HEK293 (cell line): ENCODE results near the gene CCNYL1.

Experiments used
- FEZF1 ChIP-seq: fragments of 450-650 bp; formaldehyde crosslinking; IDR thresholded peaks from 2 replicates; pipeline ENCODE4 v1.5.1; 2016; ENCODE audit warnings: missing biosample characterization, missing genetic modification characterization
- OVOL3 ChIP-seq: fragments of 450-650 bp; formaldehyde crosslinking; IDR thresholded peaks from 2 replicates; pipeline ENCODE4 v1.5.1; 2016; ENCODE audit warnings: missing biosample characterization, missing genetic modification characterization
- PRDM1 ChIP-seq: fragments of 450-650 bp; formaldehyde crosslinking; IDR thresholded peaks from 2 replicates; pipeline ENCODE4; 2016; ENCODE audit warnings: missing biosample characterization, missing genetic modification characterization
- SP3 ChIP-seq: fragments of 450-650 bp; formaldehyde crosslinking; IDR thresholded peaks from 2 replicates; pipeline ENCODE4 v1.5.1; 2016; ENCODE audit warnings: missing biosample characterization, missing genetic modification characterization
- SP7 ChIP-seq: fragments of 450-650 bp; formaldehyde crosslinking; IDR thresholded peaks from 2 replicates; pipeline ENCODE4 v1.5.1; 2016; ENCODE audit warnings: missing biosample characterization, missing genetic modification characterization
- ZBTB21 ChIP-seq: fragments of 450-650 bp; formaldehyde crosslinking; IDR thresholded peaks from 2 replicates; pipeline ENCODE4 v1.5.1; 2017; ENCODE audit warnings: missing biosample characterization, missing genetic modification characterization
- ZFP3 ChIP-seq: fragments of 450-650 bp; formaldehyde crosslinking; IDR thresholded peaks from 2 replicates; pipeline ENCODE4 v1.5.1; 2016; ENCODE audit warnings: low read depth, missing biosample characterization, missing genetic modification characterization
- ZNF184 ChIP-seq: fragments of 450-650 bp; IDR thresholded peaks from 2 replicates; pipeline ENCODE4 v1.5.1; 2018; ENCODE audit warnings: missing biosample characterization, mild to moderate bottlenecking, missing genetic modification characterization
- ZNF2 ChIP-seq: fragments of 450-650 bp; formaldehyde crosslinking; IDR thresholded peaks from 2 replicates; pipeline ENCODE4 v1.5.1; 2016; ENCODE audit warnings: missing biosample characterization, missing genetic modification characterization
- ZNF239 ChIP-seq: fragments of 450-650 bp; formaldehyde crosslinking; IDR thresholded peaks from 2 replicates; pipeline ENCODE4 v1.5.1; 2016; ENCODE audit warnings: missing biosample characterization, missing genetic modification characterization
- ZNF324 ChIP-seq: fragments of 450-650 bp; formaldehyde crosslinking; IDR thresholded peaks from 2 replicates; pipeline ENCODE4 v1.5.1; 2016; ENCODE audit warnings: missing biosample characterization, missing genetic modification characterization
- ZNF341 ChIP-seq: fragments of 450-650 bp; formaldehyde crosslinking; IDR thresholded peaks from 2 replicates; pipeline ENCODE4; 2016; ENCODE audit warnings: low read depth, missing biosample characterization, missing genetic modification characterization
- ZNF350 ChIP-seq: fragments of 450-650 bp; formaldehyde crosslinking; IDR thresholded peaks from 2 replicates; pipeline ENCODE4 v1.5.0; 2017; ENCODE audit warnings: missing biosample characterization, mild to moderate bottlenecking, missing genetic modification characterization
- ZNF433 ChIP-seq: fragments of 450-650 bp; formaldehyde crosslinking; IDR thresholded peaks from 2 replicates; pipeline ENCODE4 v1.5.1; 2016; ENCODE audit warnings: missing biosample characterization, missing genetic modification characterization, low read depth
- ZNF48 ChIP-seq: fragments of 450-650 bp; formaldehyde crosslinking; IDR thresholded peaks from 2 replicates; pipeline ENCODE4 v1.5.1; 2016; ENCODE audit warnings: missing biosample characterization, missing genetic modification characterization
- ZNF514 ChIP-seq: fragments of 450-650 bp; formaldehyde crosslinking; IDR thresholded peaks from 2 replicates; pipeline ENCODE4 v1.5.1; 2016; ENCODE audit warnings: missing biosample characterization, missing genetic modification characterization
- ZNF600 ChIP-seq: fragments of 450-650 bp; formaldehyde crosslinking; IDR thresholded peaks from 2 replicates; pipeline ENCODE4 v1.5.1; 2016; ENCODE audit warnings: missing biosample characterization, missing genetic modification characterization
- ZNF670 ChIP-seq: fragments of 450-650 bp; formaldehyde crosslinking; IDR thresholded peaks from 2 replicates; pipeline ENCODE4 v1.5.1; 2016; ENCODE audit warnings: missing biosample characterization, missing genetic modification characterization, low read depth
- ZNF777 ChIP-seq: fragments of 450-650 bp; formaldehyde crosslinking; IDR thresholded peaks from 2 replicates; pipeline ENCODE4 v1.5.1; 2017; ENCODE audit warnings: missing biosample characterization, missing genetic modification characterization, borderline replicate concordance
- ZNF830 ChIP-seq: fragments of 450-650 bp; IDR thresholded peaks from 2 replicates; pipeline ENCODE4 v1.5.0; 2018; ENCODE audit warnings: missing biosample characterization, missing genetic modification characterization, low read depth, mild to moderate bottlenecking, moderate library complexity
- ZNF837 ChIP-seq: fragments of 450-650 bp; formaldehyde crosslinking; IDR thresholded peaks from 2 replicates; pipeline ENCODE4 v1.5.1; 2016; ENCODE audit warnings: missing biosample characterization, missing genetic modification characterization
- ZSCAN16 ChIP-seq: fragments of 450-650 bp; formaldehyde crosslinking; IDR thresholded peaks from 2 replicates; pipeline ENCODE4 v1.5.1; 2016; ENCODE audit warnings: missing biosample characterization, missing genetic modification characterization
- TF ChIP-seq, protein P1 (sequence below): fragments of 450-650 bp; formaldehyde crosslinking; IDR thresholded peaks from 2 replicates; pipeline ENCODE4 v1.5.1; 2016; ENCODE audit warnings: missing biosample characterization, missing genetic modification characterization
- TF ChIP-seq, protein P2 (sequence below): fragments of 450-650 bp; formaldehyde crosslinking; IDR thresholded peaks from 2 replicates; pipeline ENCODE4 v1.5.1; 2016; ENCODE audit warnings: missing biosample characterization, missing genetic modification characterization, borderline replicate concordance
- TF ChIP-seq, protein P3 (sequence below): fragments of 450-650 bp; formaldehyde crosslinking; IDR thresholded peaks from 2 replicates; pipeline ENCODE4 v1.5.1; 2016; ENCODE audit warnings: missing biosample characterization, missing genetic modification characterization
- TF ChIP-seq, protein P4 (sequence below): fragments of 450-650 bp; formaldehyde crosslinking; IDR thresholded peaks from 2 replicates; pipeline ENCODE4 v1.5.1; 2016; ENCODE audit warnings: missing biosample characterization, missing genetic modification characterization

Gene CCNYL1

DNA sequence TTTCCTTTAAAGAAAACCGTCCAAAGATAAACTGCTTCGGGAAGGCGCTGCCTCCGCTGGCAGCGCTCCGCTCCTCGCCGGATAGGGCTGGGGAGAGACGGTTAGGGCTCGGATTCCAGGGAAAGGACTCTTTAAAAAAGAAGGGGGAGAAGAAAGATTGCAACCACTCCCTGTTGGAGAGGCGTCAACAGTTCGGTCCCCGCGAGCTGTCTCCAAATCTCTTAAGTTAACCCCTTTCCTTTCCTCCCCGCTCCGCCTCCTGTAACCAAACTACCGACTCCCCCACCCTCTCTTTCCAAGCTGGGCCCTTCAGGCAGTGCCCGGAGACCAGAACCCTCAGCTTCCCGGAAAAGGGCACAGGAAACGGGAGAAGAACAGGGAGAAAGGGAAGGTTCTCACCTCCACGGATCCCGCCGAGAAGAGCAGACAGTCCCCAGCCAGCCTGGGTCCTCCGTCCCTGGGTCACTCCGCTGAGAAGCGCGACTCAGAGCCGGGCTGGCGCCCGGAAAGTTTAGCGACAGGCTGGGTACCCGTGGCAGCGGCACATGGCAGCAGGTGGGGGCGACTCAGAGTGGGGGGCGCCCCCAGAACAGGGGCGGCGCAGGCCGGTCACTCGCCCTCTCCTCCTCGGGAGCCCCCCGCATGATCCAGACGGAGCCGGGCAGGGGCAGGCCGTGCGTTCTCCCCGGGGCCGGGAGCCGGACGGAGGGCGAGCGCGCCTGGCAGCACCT is 57.6 kb downstream of the CCNYL1 start (continued):
- TF ChIP-seq ZNF837 (tag by site-specific recombination): no peak
- no peak for TF ChIP-seq ZNF324 (tag by site-specific recombination)
- TF ChIP-seq PRDM1: 0 out of 2 replicates have a peak, but pooled peaks have one; percentile 11
- TF ChIP-seq OVOL3 (tag by site-specific recombination): no peak
- TF ChIP-seq ZNF2: no peak
- no peak for TF ChIP-seq ZNF830
- TF ChIP-seq, protein P1, sequence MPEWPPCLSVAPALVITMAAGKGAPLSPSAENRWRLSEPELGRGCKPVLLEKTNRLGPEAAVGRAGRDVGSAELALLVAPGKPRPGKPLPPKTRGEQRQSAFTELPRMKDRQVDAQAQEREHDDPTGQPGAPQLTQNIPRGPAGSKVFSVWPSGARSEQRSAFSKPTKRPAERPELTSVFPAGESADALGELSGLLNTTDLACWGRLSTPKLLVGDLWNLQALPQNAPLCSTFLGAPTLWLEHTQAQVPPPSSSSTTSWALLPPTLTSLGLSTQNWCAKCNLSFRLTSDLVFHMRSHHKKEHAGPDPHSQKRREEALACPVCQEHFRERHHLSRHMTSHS (tag by site-specific recombination): no peak
- TF ChIP-seq ZBTB21: no peak
- no peak for TF ChIP-seq ZSCAN16 (tag by site-specific recombination)
- no peak for TF ChIP-seq ZNF600 (tag by site-specific recombination)
- TF ChIP-seq ZNF350 (tag by site-specific recombination): no peak
- TF ChIP-seq ZNF48 (tag by site-specific recombination): no peak
- TF ChIP-seq SP7 (tag by site-specific recombination): no peak
- TF ChIP-seq SP3 (tag by site-specific recombination): no peak
- TF ChIP-seq ZNF239 (tag by site-specific recombination): no peak
- TF ChIP-seq, protein P2, sequence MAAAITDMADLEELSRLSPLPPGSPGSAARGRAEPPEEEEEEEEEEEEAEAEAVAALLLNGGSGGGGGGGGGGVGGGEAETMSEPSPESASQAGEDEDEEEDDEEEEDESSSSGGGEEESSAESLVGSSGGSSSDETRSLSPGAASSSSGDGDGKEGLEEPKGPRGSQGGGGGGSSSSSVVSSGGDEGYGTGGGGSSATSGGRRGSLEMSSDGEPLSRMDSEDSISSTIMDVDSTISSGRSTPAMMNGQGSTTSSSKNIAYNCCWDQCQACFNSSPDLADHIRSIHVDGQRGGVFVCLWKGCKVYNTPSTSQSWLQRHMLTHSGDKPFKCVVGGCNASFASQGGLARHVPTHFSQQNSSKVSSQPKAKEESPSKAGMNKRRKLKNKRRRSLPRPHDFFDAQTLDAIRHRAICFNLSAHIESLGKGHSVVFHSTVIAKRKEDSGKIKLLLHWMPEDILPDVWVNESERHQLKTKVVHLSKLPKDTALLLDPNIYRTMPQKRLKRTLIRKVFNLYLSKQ: no peak
- no peak for TF ChIP-seq FEZF1 (tag by site-specific recombination)
- TF ChIP-seq, protein P3, sequence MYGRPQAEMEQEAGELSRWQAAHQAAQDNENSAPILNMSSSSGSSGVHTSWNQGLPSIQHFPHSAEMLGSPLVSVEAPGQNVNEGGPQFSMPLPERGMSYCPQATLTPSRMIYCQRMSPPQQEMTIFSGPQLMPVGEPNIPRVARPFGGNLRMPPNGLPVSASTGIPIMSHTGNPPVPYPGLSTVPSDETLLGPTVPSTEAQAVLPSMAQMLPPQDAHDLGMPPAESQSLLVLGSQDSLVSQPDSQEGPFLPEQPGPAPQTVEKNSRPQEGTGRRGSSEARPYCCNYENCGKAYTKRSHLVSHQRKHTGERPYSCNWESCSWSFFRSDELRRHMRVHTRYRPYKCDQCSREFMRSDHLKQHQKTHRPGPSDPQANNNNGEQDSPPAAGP (tag by site-specific recombination): no peak
- no peak for TF ChIP-seq ZNF184 (tag by site-specific recombination)
- TF ChIP-seq, protein P4, sequence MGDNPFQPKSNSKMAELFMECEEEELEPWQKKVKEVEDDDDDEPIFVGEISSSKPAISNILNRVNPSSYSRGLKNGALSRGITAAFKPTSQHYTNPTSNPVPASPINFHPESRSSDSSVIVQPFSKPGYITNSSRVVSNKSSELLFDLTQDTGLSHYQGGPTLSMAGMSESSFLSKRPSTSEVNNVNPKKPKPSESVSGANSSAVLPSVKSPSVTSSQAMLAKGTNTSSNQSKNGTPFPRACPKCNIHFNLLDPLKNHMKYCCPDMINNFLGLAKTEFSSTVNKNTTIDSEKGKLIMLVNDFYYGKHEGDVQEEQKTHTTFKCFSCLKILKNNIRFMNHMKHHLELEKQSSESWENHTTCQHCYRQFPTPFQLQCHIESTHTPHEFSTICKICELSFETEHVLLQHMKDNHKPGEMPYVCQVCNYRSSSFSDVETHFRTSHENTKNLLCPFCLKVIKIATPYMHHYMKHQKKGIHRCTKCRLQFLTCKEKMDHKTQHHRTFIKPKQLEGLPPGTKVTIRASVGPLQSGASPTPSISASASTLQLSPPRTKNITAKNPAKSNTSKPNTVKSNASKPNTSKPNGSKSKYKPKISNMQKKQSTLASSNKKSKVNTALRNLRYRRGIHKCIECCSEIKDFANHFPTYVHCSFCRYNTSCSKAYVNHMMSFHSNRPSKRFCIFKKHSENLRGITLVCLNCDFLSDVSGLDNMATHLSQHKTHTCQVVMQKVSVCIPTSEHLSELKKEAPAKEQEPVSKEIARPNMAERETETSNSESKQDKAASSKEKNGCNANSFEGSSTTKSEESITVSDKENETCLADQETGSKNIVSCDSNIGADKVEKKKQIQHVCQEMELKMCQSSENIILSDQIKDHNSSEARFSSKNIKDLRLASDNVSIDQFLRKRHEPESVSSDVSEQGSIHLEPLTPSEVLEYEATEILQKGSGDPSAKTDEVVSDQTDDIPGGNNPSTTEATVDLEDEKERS (tag by site-specific recombination): no peak
- peak; percentile 29; the same call in 1 of the 2 replicates for TF ChIP-seq ZNF341 (tag by site-specific recombination)
- no peak for TF ChIP-seq ZNF514 (tag by site-specific recombination)
- no peak for TF ChIP-seq ZFP3 (tag by site-specific recombination)
- TF ChIP-seq ZNF777 (tag by site-specific recombination): no peak
- no peak for TF ChIP-seq ZNF670 (tag by site-specific recombination)
- no peak for TF ChIP-seq ZNF433 (tag by site-specific recombination)
